Esophagus squamous epithelium (tissue), 5 donors: Measurements from ENCODE around the gene GP1BA. TPM values are rescaled to one million over a fixed set of nuclear protein-coding genes. Genes with fewer than 3 reads are reported as not detected.
A peak's percentile ranks its signal among the peaks of the same experiment; 100 is the strongest.

Source experiments
- DNase-seq: peaks from one replicate; lab custom pipeline; 2025; lab: John Stamatoyannopoulos, UW
- H3K27ac ChIP-seq, 4 donors: fragments of 200-600 bp; sonication (generic); one replicate each; pipeline ENCODE4 v1.5.1; 2016 to 2019; ENCODE audit warnings: mild to moderate bottlenecking in 1 of 4
- H3K27me3 ChIP-seq, 4 donors: fragments of 200-600 bp; sonication (generic); 1 replicate in 3 of 4; 2 replicates in 1 of 4; pipeline versions ENCODE4 v1.5.1 to v1.6.0; 2017 to 2021; ENCODE audit warnings: antibody characterized with exemption in 1 of 4
- H3K36me3 ChIP-seq, 3 donors: fragments of 200-600 bp; sonication (generic); one replicate each; pipeline ENCODE4 v1.5.1; 2016 to 2019
- H3K4me1 ChIP-seq, 3 donors: fragments of 200-600 bp; sonication (generic); one replicate each; pipeline ENCODE4 v1.5.1; 2017 to 2019
- H3K4me3 ChIP-seq, 4 donors: fragments of 200-600 bp; sonication (generic); 1 replicate in 3 of 4; 2 replicates in 1 of 4; pipeline ENCODE4 v1.5.1; 2016 to 2019; ENCODE audit warnings: mild to moderate bottlenecking in 2 of 4, moderate library complexity in 1 of 4
- H3K9me3 ChIP-seq, 3 donors: fragments of 200-600 bp; sonication (generic); one replicate each; pipeline ENCODE4 v1.5.1; 2016 to 2019
- CTCF ChIP-seq, 6 experiments: fragments of 450-650 bp in 4 of 6; fragments of 200-600 bp in 2 of 6; sonication (generic) in 2 of 6; IDR thresholded peaks; one replicate each; pipeline ENCODE4 v1.5.1; 2016 to 2019; ENCODE audit warnings: antibody characterized with exemption in 6 of 6, mild to moderate bottlenecking in 4 of 6, moderate library complexity in 4 of 6
- POLR2A ChIP-seq, 4 donors: fragments of 450-650 bp; IDR thresholded peaks; one replicate each; pipeline ENCODE4 v1.6.1; 2017; ENCODE audit warnings: antibody characterized with exemption in 4 of 4, mild to moderate bottlenecking in 4 of 4, moderate library complexity in 3 of 4
- WGBS, 2 donors: methylation state at CpG; one replicate each; pipeline ENCODE4 v1.1.5; 2018; 5-methylcytosine and 5-hydroxymethylcytosine counted together
- intact Hi-C: fragments of 100-400 bp; cut with DNase I; formaldehyde crosslinking; loops from one replicate; pipeline ENCODE4 v1.15.0; 2022
- total RNA-seq, 4 donors: library from RNA; depleted of rRNA; stranded (reverse); fragments of >200 nt; gene quantifications; one replicate each; pipeline ENCODE4 v1.1.0, GENCODE V29; 2016
- donor health status: DM: yes; HTN: yes; CAD: no.

The GP1BA gene
- total RNA-seq, 4 donors from 2014 or later = not detected

- Histone ChIP-seq H3K27me3 (no peaks in the 10 kb centered on the region), H3K27ac (no peak overlapping the region), H3K36me3 (peaks cover 0 to 52% (median 15%) of the 10 kb centered on the region in 3 donors), H3K9me3 (no peaks in the 10 kb centered on the region), H3K4me3 (no peak overlapping the region), H3K4me1 (peaks cover 0 to 3% (median 1%) of the 10 kb centered on the region in 3 donors)
- TF ChIP-seq CTCF (IDR thresholded peaks at IDR 0.05) (no peak), POLR2A (IDR thresholded peaks at IDR 0.05) (no peak)
- DNase-seq = no peak
- WGBS, 2 donors = 81 to 86% methylated on average over 9 of the region's 9 CpGs
- intact Hi-C loops = no loop called here
These were observed 28.3 kb downstream of the GP1BA start for GRCh38 chr17:4960279-4960922.

- TF ChIP-seq POLR2A (IDR thresholded peaks at IDR 0.05) (no peak), CTCF (IDR thresholded peaks at IDR 0.05) (no peak)
- no peak for DNase-seq
- Histone ChIP-seq H3K9me3 (no peaks in the 10 kb centered on the region), H3K27ac (peak overlapping the region in 3 of 4 donors; percentile 92 to 98 (median 98)), H3K27me3 (no peaks in the 10 kb centered on the region), H3K4me1 (peaks cover 21 to 41% (median 25%) of the 10 kb centered on the region in 3 donors), H3K4me3 (no peak overlapping the region), H3K36me3 (peaks cover 5 to 30% (median 5%) of the 10 kb centered on the region in 3 donors)
- intact Hi-C loops = no loop called here
- WGBS, 2 donors = 93 to 95% methylated on average over 15 of the region's 15 CpGs
These were observed 33.4 kb downstream of the GP1BA start for GRCh38 chr17:4965311-4965986.

GRCh38 chr17:4966844-4967538 lies 34.9 kb downstream of the GP1BA start:
- intact Hi-C loops = no loop called here
- WGBS, 2 donors = 0 to 1% methylated on average over 16 to 20 of the region's 42 CpGs
- no peaks in the 10 kb centered on the region for H3K27me3 ChIP-seq
- DNase-seq = peak; percentile 96
- H3K4me3 ChIP-seq = peak overlapping the region; percentile 37 to 84 (median 71)
- TF ChIP-seq CTCF (IDR thresholded peaks at IDR 0.05) (no peak), POLR2A (IDR thresholded peaks at IDR 0.05) (peak in 1 of 4 donors; percentile 30)
- H3K27ac ChIP-seq = peak overlapping the region; percentile 83 to 99 (median 98)
- peaks cover 5 to 31% (median 5%) of the 10 kb centered on the region in 3 donors for H3K36me3 ChIP-seq
- H3K9me3 ChIP-seq = no peaks in the 10 kb centered on the region
- H3K4me1 ChIP-seq = peaks cover 21 to 41% (median 25%) of the 10 kb centered on the region in 3 donors

GRCh38 chr17:4967539-4968485 lies 35.7 kb downstream of the GP1BA start, which contains the start of gene SPAG7:
SPAG7 (minus strand) TSS chr17:4967817; CDS start chr17:4967804, 13 bp downstream.
- peak within 1 kb of the TSS; percentile 83 to 99 (median 98) for H3K27ac ChIP-seq
- DNase-seq = peak; percentile 88
- H3K36me3 ChIP-seq = peaks cover 5 to 37% (median 11%) of the 10 kb centered on the region in 3 donors
- H3K27me3 ChIP-seq = no peaks in the 10 kb centered on the region
- H3K4me3 ChIP-seq = peak within 1 kb of the TSS; percentile 37 to 84 (median 71)
- TF ChIP-seq POLR2A (IDR thresholded peaks at IDR 0.05) (peak in 3 of 4 donors; percentile 9 to 83 (median 44)), CTCF (IDR thresholded peaks at IDR 0.05) (no peak)
- H3K9me3 ChIP-seq = no peaks in the 10 kb centered on the region
- intact Hi-C loops = no loop called here
- peaks cover 21 to 41% (median 25%) of the 10 kb centered on the region in 3 donors for H3K4me1 ChIP-seq
- WGBS, 2 donors = 1 to 2% methylated on average over 20 to 30 of the region's 66 CpGs
